DND-41 (cell line): ENCODE data around the gene ZNF213.

Source experiments
- ATAC-seq: fragments of 200-7000 bp; cut with Tn5 transposase; 3 replicates; pipeline ENCODE4 v1.9.1; 2021; ENCODE audit warnings: low read depth; ENCODE audit not compliant: insufficient read depth
- DNase-seq: peaks from one replicate; pipeline ENCODE4 v3.0.0-alpha.2; 2020
- H2AFZ ChIP-seq: 2 replicates; pipeline ENCODE4 v1.6.0; 2012; ENCODE audit warnings: low read depth, low read length
- H3K27ac ChIP-seq: 2 replicates; pipeline ENCODE4 v1.5.1; 2012; ENCODE audit warnings: low read length, inconsistent platforms
- H3K27me3 ChIP-seq: fragments of 200-600 bp; sonication (generic); 2 replicates; pipeline ENCODE4 v1.6.0; 2012; ENCODE audit warnings: low read length, mild to moderate bottlenecking, inconsistent platforms; ENCODE audit not compliant: insufficient read depth, poor library complexity
- H3K36me3 ChIP-seq: 2 replicates; pipeline ENCODE4 v1.5.1; 2012; ENCODE audit warnings: low read length, inconsistent platforms; ENCODE audit not compliant: insufficient read depth
- H3K4me1 ChIP-seq: 2 replicates; pipeline ENCODE4 v1.5.1; 2012; ENCODE audit warnings: mild to moderate bottlenecking, low read length; ENCODE audit not compliant: insufficient read depth
- H3K4me2 ChIP-seq: 2 replicates; pipeline ENCODE4 v1.6.0; 2012; ENCODE audit warnings: mild to moderate bottlenecking, moderate library complexity, low read length, inconsistent platforms; ENCODE audit not compliant: insufficient read depth
- H3K4me3 ChIP-seq, 2 experiments: fragments of 200-600 bp in 1 of 2; shearing (Covaris generic) in 1 of 2; 2 replicates each; pipeline ENCODE4 v1.5.1; 2012 to 2016; ENCODE audit warnings: inconsistent platforms in 2 of 2, low read length in 2 of 2, mild to moderate bottlenecking in 2 of 2, low read depth in 1 of 2, moderate library complexity in 1 of 2
- H3K79me2 ChIP-seq: 2 replicates; pipeline ENCODE4 v1.6.0; 2012; ENCODE audit warnings: low read length, inconsistent platforms; ENCODE audit not compliant: insufficient read depth
- H3K9ac ChIP-seq: 2 replicates; pipeline ENCODE4 v1.6.0; 2012; ENCODE audit warnings: low read depth, mild to moderate bottlenecking, inconsistent platforms, low read length, moderate library complexity
- H3K9me3 ChIP-seq: 2 replicates; pipeline ENCODE4 v1.5.1; 2012; ENCODE audit warnings: low read length, moderate library complexity, mild to moderate bottlenecking, inconsistent platforms; ENCODE audit not compliant: insufficient read depth, severe bottlenecking
- H4K20me1 ChIP-seq: 2 replicates; pipeline ENCODE4 v1.6.0; 2012; ENCODE audit warnings: low read length; ENCODE audit not compliant: insufficient read depth
- EZH2 ChIP-seq: IDR thresholded peaks from 3 replicates; pipeline ENCODE4 v1.6.1; 2012; ENCODE audit warnings: borderline replicate concordance, low read depth, mild to moderate bottlenecking, moderate library complexity, low read length, inconsistent platforms; ENCODE audit not compliant: severe bottlenecking
- TF ChIP-seq, protein P1 (sequence below): IDR thresholded peaks from 2 replicates; pipeline ENCODE4 v1.5.1; 2012; ENCODE audit warnings: borderline replicate concordance, low read length, moderate library complexity, mild to moderate bottlenecking; ENCODE audit not compliant: poor library complexity, severe bottlenecking; ENCODE audit errors: extremely low read depth

The ZNF213 gene

DNA sequence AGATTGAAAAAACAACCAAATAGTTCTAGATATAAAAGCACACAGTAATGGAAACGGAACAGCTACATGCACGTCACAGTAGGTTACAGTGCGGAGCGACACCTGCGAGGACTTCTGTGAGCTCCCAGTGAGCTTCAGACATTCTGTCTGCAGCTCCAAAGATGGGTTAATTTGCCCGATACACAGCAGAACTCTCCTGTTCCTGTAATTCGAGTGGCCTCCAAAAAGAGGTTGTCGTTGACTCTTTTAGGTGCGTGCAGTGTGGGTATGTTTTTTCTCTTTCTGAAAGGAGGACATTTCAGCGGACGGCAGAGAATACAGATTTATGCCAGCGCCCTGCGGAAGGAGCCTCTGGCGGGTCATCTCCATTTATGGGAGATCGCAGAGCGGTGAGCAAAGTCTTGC lies 56.1 kb downstream of the ZNF213 start:
- no peaks in the 10 kb centered on the region for H3K36me3 ChIP-seq
- no peak overlapping the region for H2AFZ ChIP-seq
- H3K79me2 ChIP-seq = no peaks in the 10 kb centered on the region
- H3K27ac ChIP-seq = no peak overlapping the region
- no peak overlapping the region for H3K9ac ChIP-seq
- no peaks in the 10 kb centered on the region for H4K20me1 ChIP-seq
- H3K4me1 ChIP-seq = no peaks in the 10 kb centered on the region
- H3K9me3 ChIP-seq = no peaks in the 10 kb centered on the region
- no peak for ATAC-seq
- no peak overlapping the region for H3K4me3 ChIP-seq
- TF ChIP-seq, protein P1, sequence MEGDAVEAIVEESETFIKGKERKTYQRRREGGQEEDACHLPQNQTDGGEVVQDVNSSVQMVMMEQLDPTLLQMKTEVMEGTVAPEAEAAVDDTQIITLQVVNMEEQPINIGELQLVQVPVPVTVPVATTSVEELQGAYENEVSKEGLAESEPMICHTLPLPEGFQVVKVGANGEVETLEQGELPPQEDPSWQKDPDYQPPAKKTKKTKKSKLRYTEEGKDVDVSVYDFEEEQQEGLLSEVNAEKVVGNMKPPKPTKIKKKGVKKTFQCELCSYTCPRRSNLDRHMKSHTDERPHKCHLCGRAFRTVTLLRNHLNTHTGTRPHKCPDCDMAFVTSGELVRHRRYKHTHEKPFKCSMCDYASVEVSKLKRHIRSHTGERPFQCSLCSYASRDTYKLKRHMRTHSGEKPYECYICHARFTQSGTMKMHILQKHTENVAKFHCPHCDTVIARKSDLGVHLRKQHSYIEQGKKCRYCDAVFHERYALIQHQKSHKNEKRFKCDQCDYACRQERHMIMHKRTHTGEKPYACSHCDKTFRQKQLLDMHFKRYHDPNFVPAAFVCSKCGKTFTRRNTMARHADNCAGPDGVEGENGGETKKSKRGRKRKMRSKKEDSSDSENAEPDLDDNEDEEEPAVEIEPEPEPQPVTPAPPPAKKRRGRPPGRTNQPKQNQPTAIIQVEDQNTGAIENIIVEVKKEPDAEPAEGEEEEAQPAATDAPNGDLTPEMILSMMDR = no peak
- no peak for TF ChIP-seq EZH2
- H3K4me2 ChIP-seq = no peak overlapping the region
- no peaks in the 10 kb centered on the region for H3K27me3 ChIP-seq
- DNase-seq = no peak
